ENCODE measurements around the gene CELF6. TPM values are rescaled to one million over a fixed set of nuclear protein-coding genes. Genes with fewer than 3 reads are reported as not detected.

CELF6 gene
- total RNA-seq, 1 experiment from 2014 or later: not detected

DNA sequence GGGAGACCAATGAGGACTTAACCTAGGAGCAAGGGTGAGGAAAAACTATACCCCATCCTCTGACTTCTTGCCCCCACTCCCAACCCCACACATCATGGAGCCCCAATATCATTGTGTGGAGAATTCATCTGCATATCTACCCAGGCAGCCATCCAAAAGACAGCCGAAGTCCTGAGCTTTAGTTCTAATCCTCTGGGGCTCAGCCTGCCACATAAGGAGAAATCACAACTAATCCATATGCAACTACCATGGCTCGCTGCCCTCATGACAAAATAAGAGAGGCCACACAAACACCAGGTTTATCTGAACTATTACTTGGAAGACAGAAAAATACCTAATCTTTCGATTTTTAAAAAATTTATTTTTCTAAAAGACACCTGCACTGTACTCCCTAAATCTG lies 38.2 kb upstream of the CELF6 start:
- DNase-seq: no peak
- Histone ChIP-seq H3K4me3 (ENCODE audit: low read depth, low read length) (no peak overlapping the region), H3K27me3 (replicated peaks; ENCODE audit: control insufficient read depth, insufficient read depth, low read length) (no peaks in the 10 kb centered on the region), H3K4me1 (no peaks in the 10 kb centered on the region), H3K36me3 (ENCODE audit: control insufficient read depth, insufficient read depth, low read length) (peaks cover 3% of the 10 kb centered on the region; the same call in 1 of the 2 replicates), H3K9me3 (no peaks in the 10 kb centered on the region)
- CTCF ChIA-PET: no interaction called here
- H3K4me3 Mint-ChIP-seq (ENCODE audit: unreplicated experiment): no peak overlapping the region
- H3K27ac Mint-ChIP-seq (ENCODE audit: unreplicated experiment): no peak overlapping the region
- no peaks in the 10 kb centered on the region for H3K4me1 Mint-ChIP-seq (ENCODE audit: low read depth, unreplicated experiment)
- H3K9me3 Mint-ChIP-seq (ENCODE audit: unreplicated experiment): no peaks in the 10 kb centered on the region
- TF ChIP-seq, protein P1, sequence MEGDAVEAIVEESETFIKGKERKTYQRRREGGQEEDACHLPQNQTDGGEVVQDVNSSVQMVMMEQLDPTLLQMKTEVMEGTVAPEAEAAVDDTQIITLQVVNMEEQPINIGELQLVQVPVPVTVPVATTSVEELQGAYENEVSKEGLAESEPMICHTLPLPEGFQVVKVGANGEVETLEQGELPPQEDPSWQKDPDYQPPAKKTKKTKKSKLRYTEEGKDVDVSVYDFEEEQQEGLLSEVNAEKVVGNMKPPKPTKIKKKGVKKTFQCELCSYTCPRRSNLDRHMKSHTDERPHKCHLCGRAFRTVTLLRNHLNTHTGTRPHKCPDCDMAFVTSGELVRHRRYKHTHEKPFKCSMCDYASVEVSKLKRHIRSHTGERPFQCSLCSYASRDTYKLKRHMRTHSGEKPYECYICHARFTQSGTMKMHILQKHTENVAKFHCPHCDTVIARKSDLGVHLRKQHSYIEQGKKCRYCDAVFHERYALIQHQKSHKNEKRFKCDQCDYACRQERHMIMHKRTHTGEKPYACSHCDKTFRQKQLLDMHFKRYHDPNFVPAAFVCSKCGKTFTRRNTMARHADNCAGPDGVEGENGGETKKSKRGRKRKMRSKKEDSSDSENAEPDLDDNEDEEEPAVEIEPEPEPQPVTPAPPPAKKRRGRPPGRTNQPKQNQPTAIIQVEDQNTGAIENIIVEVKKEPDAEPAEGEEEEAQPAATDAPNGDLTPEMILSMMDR (IDR thresholded peaks at IDR 0.05; ENCODE audit: insufficient read depth in 1 of 2, low read depth in 1 of 2, low read length in 1 of 2, severe bottlenecking in 1 of 2, unreplicated experiment in 1 of 2): no peak
- intact Hi-C loops (cut with micrococcal nuclease; ENCODE audit: unreplicated experiment): no loop called here
- no TSS peak for BruUV-seq (replicated peaks)
- POLR2A ChIA-PET: no interaction called here
- H3K36me3 Mint-ChIP-seq (ENCODE audit: insufficient read depth, unreplicated experiment): peaks cover 16% of the 10 kb centered on the region
- no peaks in the 10 kb centered on the region for H3K27me3 Mint-ChIP-seq (ENCODE audit: insufficient read depth, unreplicated experiment)

DNA sequence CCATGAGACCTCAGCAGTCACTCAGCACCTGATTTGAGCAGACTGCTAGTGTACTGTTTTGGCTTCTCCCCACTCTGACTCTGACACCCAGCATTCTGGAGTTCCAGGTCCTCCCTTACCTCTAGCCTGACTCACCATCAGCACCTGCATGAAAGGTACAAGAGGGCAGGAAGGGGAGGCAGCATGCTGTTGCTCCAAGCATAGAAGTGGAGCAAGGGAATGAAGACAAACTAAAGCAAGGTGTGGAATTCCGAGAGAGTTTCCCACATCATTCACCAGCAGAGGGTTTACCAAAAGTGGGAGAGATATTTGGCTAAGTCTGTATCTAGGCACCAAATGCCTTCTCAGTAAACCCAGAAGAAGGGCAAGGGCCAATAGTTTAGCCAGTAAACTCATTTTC lies 34.5 kb upstream of the CELF6 start:
- H3K36me3 ChIP-seq (ENCODE audit: control insufficient read depth, insufficient read depth, low read length): peaks cover 5% of the 10 kb centered on the region

DNA sequence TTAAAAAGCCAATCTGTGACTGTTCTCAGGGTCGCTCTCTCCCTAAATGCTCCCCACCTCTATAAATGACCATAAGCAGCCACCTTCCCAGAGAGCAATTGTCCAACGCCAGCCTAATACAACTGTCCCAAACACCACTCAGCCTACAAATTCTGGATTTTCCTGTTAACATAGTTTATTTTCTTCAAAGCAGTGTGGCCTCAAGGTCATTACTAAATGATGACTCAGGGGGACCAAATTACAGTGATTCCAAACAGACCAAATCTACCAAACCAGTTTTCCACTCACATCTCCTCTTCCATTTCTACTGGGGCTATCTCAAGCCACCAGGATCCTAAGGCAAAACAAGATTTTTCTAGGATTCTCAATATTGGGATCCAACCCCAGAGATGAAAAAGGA lies 33.3 kb upstream of the CELF6 start:
- BruUV-seq (replicated peaks): no TSS peak
- Histone ChIP-seq H3K27me3 (replicated peaks; ENCODE audit: control insufficient read depth, insufficient read depth, low read length) (no peaks in the 10 kb centered on the region), H3K4me3 (ENCODE audit: low read depth, low read length) (no peak overlapping the region), H3K4me1 (no peaks in the 10 kb centered on the region), H3K36me3 (ENCODE audit: control insufficient read depth, insufficient read depth, low read length) (peaks cover 5% of the 10 kb centered on the region), H3K9me3 (no peaks in the 10 kb centered on the region)
- ChIA-PET CTCF (no interaction called here), POLR2A (no interaction called here)
- Mint-ChIP-seq H3K27ac (ENCODE audit: unreplicated experiment) (no peak overlapping the region), H3K9me3 (ENCODE audit: unreplicated experiment) (no peaks in the 10 kb centered on the region), H3K27me3 (ENCODE audit: insufficient read depth, unreplicated experiment) (no peaks in the 10 kb centered on the region), H3K36me3 (ENCODE audit: insufficient read depth, unreplicated experiment) (peaks cover 37% of the 10 kb centered on the region), H3K4me1 (ENCODE audit: low read depth, unreplicated experiment) (no peaks in the 10 kb centered on the region), H3K4me3 (ENCODE audit: unreplicated experiment) (no peak overlapping the region)
- DNase-seq: no peak
- intact Hi-C loops (cut with micrococcal nuclease; ENCODE audit: unreplicated experiment): no loop called here
- TF ChIP-seq, protein P1 (IDR thresholded peaks at IDR 0.05; ENCODE audit: insufficient read depth in 1 of 2, low read depth in 1 of 2, low read length in 1 of 2, severe bottlenecking in 1 of 2, unreplicated experiment in 1 of 2): no peak

More for the DNA sequence above, 34.5 kb upstream of the CELF6 start:
- H3K27ac Mint-ChIP-seq (ENCODE audit: unreplicated experiment): no peak overlapping the region
- no TSS peak for BruUV-seq (replicated peaks)
- TF ChIP-seq, protein P1 (IDR thresholded peaks at IDR 0.05; ENCODE audit: insufficient read depth in 1 of 2, low read depth in 1 of 2, low read length in 1 of 2, severe bottlenecking in 1 of 2, unreplicated experiment in 1 of 2): no peak
- H3K4me3 Mint-ChIP-seq (ENCODE audit: unreplicated experiment): no peak overlapping the region
- no peaks in the 10 kb centered on the region for H3K4me1 Mint-ChIP-seq (ENCODE audit: low read depth, unreplicated experiment)
- no peaks in the 10 kb centered on the region for H3K27me3 Mint-ChIP-seq (ENCODE audit: insufficient read depth, unreplicated experiment)
- Histone ChIP-seq H3K27me3 (replicated peaks; ENCODE audit: control insufficient read depth, insufficient read depth, low read length) (no peaks in the 10 kb centered on the region), H3K4me3 (ENCODE audit: low read depth, low read length) (no peak overlapping the region), H3K4me1 (no peaks in the 10 kb centered on the region), H3K9me3 (no peaks in the 10 kb centered on the region)
- ChIA-PET POLR2A (no interaction called here), CTCF (no interaction called here)
- intact Hi-C loops (cut with micrococcal nuclease; ENCODE audit: unreplicated experiment): no loop called here
- DNase-seq: no peak
- peaks cover 37% of the 10 kb centered on the region for H3K36me3 Mint-ChIP-seq (ENCODE audit: insufficient read depth, unreplicated experiment)
- H3K9me3 Mint-ChIP-seq (ENCODE audit: unreplicated experiment): no peaks in the 10 kb centered on the region

Data from Caco-2 (cell line).